Liver (tissue), 3 donors: ENCODE results near the gene ZNF599.

Experiments used
- HNF4G ChIP-seq: IDR thresholded peaks from 2 replicates; pipeline ENCODE4 v1.6.1; 2016; ENCODE audit warnings: antibody characterized with exemption
- TAF1 ChIP-seq: conservative IDR thresholded peaks from 2 replicates; pipeline ENCODE4 v1.6.1; 2016; ENCODE audit warnings: antibody characterized with exemption, mild to moderate bottlenecking
- YY1 ChIP-seq: IDR thresholded peaks from 2 replicates; pipeline ENCODE4 v1.6.1; 2016; ENCODE audit warnings: antibody characterized with exemption, mild to moderate bottlenecking
- TF ChIP-seq, protein P1 (sequence below): fragments of 150-350 bp; IDR thresholded peaks from 2 replicates; pipeline ENCODE4 v1.5.1; 2017; ENCODE audit warnings: improper control_type of control experiment, low read depth, low read length; ENCODE audit not compliant: missing input control
- TF ChIP-seq, protein P2 (sequence below): IDR thresholded peaks from 2 replicates; pipeline ENCODE4 v1.6.1; 2016; ENCODE audit warnings: antibody characterized with exemption
- TF ChIP-seq, protein P3 (sequence below): IDR thresholded peaks from 2 replicates; pipeline ENCODE4 v1.6.1; 2016; ENCODE audit warnings: antibody characterized with exemption
- donor health status: healthy.
- donor health status: healthy.

DNA sequence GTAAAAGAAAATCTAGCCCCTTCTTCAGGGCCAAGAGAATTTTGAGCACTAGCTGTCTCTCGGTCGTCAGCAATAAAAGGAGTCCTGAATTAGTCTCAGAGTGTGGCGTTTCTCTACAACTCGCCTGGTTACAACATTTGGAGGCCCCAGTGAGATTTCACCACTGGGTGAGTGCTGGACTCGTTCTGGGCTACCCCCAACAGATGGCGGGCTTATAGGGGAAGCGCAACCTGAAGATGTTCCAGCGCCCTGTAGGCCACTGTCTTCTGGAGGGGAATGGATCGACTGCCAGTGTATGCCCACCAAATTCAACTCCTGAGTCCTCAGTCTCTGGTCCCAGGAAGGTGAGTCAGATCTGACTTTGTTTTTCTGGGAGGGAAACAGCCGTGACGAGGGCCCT, 50.7 kb downstream of the ZNF599 start:
- TF ChIP-seq, protein P1, sequence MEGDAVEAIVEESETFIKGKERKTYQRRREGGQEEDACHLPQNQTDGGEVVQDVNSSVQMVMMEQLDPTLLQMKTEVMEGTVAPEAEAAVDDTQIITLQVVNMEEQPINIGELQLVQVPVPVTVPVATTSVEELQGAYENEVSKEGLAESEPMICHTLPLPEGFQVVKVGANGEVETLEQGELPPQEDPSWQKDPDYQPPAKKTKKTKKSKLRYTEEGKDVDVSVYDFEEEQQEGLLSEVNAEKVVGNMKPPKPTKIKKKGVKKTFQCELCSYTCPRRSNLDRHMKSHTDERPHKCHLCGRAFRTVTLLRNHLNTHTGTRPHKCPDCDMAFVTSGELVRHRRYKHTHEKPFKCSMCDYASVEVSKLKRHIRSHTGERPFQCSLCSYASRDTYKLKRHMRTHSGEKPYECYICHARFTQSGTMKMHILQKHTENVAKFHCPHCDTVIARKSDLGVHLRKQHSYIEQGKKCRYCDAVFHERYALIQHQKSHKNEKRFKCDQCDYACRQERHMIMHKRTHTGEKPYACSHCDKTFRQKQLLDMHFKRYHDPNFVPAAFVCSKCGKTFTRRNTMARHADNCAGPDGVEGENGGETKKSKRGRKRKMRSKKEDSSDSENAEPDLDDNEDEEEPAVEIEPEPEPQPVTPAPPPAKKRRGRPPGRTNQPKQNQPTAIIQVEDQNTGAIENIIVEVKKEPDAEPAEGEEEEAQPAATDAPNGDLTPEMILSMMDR, result no peak
- TF ChIP-seq HNF4G, result no peak
- TF ChIP-seq, protein P2, sequence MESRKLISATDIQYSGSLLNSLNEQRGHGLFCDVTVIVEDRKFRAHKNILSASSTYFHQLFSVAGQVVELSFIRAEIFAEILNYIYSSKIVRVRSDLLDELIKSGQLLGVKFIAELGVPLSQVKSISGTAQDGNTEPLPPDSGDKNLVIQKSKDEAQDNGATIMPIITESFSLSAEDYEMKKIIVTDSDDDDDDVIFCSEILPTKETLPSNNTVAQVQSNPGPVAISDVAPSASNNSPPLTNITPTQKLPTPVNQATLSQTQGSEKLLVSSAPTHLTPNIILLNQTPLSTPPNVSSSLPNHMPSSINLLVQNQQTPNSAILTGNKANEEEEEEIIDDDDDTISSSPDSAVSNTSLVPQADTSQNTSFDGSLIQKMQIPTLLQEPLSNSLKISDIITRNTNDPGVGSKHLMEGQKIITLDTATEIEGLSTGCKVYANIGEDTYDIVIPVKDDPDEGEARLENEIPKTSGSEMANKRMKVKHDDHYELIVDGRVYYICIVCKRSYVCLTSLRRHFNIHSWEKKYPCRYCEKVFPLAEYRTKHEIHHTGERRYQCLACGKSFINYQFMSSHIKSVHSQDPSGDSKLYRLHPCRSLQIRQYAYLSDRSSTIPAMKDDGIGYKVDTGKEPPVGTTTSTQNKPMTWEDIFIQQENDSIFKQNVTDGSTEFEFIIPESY, result no peak
- TF ChIP-seq TAF1, result no peak
- TF ChIP-seq, protein P3, sequence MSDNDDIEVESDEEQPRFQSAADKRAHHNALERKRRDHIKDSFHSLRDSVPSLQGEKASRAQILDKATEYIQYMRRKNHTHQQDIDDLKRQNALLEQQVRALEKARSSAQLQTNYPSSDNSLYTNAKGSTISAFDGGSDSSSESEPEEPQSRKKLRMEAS, result no peak
- no peak for TF ChIP-seq YY1
